ENCODE results near the gene HMX3. TPM values are rescaled to one million over a fixed set of nuclear protein-coding genes. Genes with fewer than 3 reads are reported as not detected.
A peak's percentile ranks its signal among the peaks of the same experiment; 100 is the strongest.

The HMX3 gene
- total RNA-seq, 1 experiment from 2014 or later = 15.2 TPM

GRCh38 chr10:123140983-123141390 is 5.2 kb downstream of the HMX3 start:
- Histone ChIP-seq H3K9me3 (ENCODE audit: control insufficient read depth, insufficient read depth, low read depth, low read length) (no peaks in the 10 kb centered on the region), H3K4me1 (ENCODE audit: control insufficient read depth, insufficient read depth, low read length) (peaks cover 27% of the 10 kb centered on the region), H3K27me3 (ENCODE audit: control insufficient read depth, insufficient read depth, low read length) (no peaks in the 10 kb centered on the region; the same call in 1 of the 2 replicates), H3K27ac (ENCODE audit: low read length) (0 out of 2 replicates have a peak overlapping the region, but pooled peaks have one; percentile 76), H3K4me3 (ENCODE audit: low read depth in 2 of 2, low read length in 2 of 2) (no peak overlapping the region), H3K36me3 (ENCODE audit: control insufficient read depth, insufficient read depth, low read length) (0 out of 2 replicates have a peak, but pooled peaks cover 3% of the 10 kb centered on the region)
- intact Hi-C loops (cut with micrococcal nuclease; ENCODE audit: unreplicated experiment) (no loop called here), in situ Hi-C loops (cut with HindIII; ENCODE audit: low pct_unique_long_range_greater_than_20kb, low sequenced_read_pairs) (no loop called here)
- DNase-seq (ENCODE audit: low read depth, low spot score) = no peak
- no TSS peak for BruUV-seq (replicated peaks)
- TF ChIP-seq SIN3A (IDR thresholded peaks at IDR 0.05; ENCODE audit: borderline replicate concordance, insufficient read depth, low read depth, low read length) (no peak), REST (IDR thresholded peaks at IDR 0.05; ENCODE audit: insufficient read depth in 1 of 2, low read depth in 2 of 2, low read length in 1 of 2) (no peak), POLR2AphosphoS5 (IDR thresholded peaks at IDR 0.05; ENCODE audit: low read depth, low read length) (no peak), TCF7L2 (IDR thresholded peaks at IDR 0.05; ENCODE audit: low read depth, low read length) (no peak), CTCF (IDR thresholded peaks at IDR 0.05) (no peak)
- ChIA-PET POLR2A (interaction anchor here (0.6 kb wide), 1 partner anchor 107 kb away, joined by 4 read pairs; no protein-coding TSS in a partner anchor), CTCF (interaction anchor here (1.2 kb wide), 1 partner anchor 98 kb away, joined by 5 read pairs; no protein-coding TSS in a partner anchor)
- ATAC-seq = no peak

DNA sequence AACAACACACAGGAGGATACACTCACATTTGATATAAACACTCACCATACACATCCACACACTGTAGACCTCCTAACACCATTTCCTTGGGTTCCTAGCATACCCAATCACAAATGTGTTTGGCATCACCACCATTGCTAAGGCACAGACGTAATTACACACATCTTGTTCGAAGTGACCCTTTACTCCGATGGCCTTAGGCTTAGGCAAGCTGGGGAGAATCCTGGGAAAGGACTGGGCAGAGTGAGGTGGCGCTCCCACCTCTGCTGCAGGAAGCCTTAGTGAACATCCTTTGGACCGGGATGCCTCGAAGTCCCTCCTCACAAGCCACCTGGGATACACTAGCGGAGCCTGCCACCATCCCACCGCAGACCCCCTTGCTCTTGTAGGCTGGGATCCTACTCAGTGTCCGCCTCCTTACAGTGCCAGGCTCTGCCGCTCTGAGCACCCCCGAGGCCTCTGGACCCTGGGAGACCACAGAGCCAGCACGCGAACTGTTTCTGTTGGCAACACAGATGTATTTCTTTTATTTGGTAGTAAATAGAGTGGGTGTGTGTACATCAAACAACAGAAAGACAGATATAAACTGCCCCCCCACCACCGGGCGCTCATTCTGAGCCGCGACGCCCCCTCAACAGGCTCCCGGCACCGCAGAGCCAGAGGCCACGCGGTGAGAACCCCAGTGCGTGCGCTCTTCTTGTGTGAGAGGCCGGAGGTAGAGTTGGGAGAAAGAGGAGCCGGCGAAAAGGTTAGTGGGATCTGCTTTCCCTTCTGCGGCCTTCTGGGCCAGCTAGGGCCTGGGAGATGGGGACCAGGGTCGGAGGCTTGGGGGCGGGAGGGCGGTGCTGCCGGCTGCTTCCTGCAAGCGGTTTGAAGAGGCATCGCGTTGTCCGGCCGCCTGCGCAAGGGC is 6.3 kb downstream of the HMX3 start:
- H3K27me3 ChIP-seq (ENCODE audit: control insufficient read depth, insufficient read depth, low read length) = no peaks in the 10 kb centered on the region; the same call in 1 of the 2 replicates
- no peak for TF ChIP-seq SIN3A (IDR thresholded peaks at IDR 0.05; ENCODE audit: borderline replicate concordance, insufficient read depth, low read depth, low read length)
- TF ChIP-seq CTCF (IDR thresholded peaks at IDR 0.05) = no peak
- TF ChIP-seq REST (IDR thresholded peaks at IDR 0.05; ENCODE audit: insufficient read depth in 1 of 2, low read depth in 2 of 2, low read length in 1 of 2) = no peak
- POLR2A ChIA-PET = no interaction called here
- intact Hi-C loops (cut with micrococcal nuclease; ENCODE audit: unreplicated experiment) (no loop called here), in situ Hi-C loops (cut with HindIII; ENCODE audit: low pct_unique_long_range_greater_than_20kb, low sequenced_read_pairs) (no loop called here)
- no peaks in the 10 kb centered on the region for H3K9me3 ChIP-seq (ENCODE audit: control insufficient read depth, insufficient read depth, low read depth, low read length)
- no peak overlapping the region for H3K27ac ChIP-seq (ENCODE audit: low read length)
- no TSS peak for BruUV-seq (replicated peaks)
- H3K36me3 ChIP-seq (ENCODE audit: control insufficient read depth, insufficient read depth, low read length) = 0 out of 2 replicates have a peak, but pooled peaks cover 3% of the 10 kb centered on the region
- DNase-seq (ENCODE audit: low read depth, low spot score) (no peak), ATAC-seq (no peak)
- H3K4me1 ChIP-seq (ENCODE audit: control insufficient read depth, insufficient read depth, low read length) = peaks cover 27% of the 10 kb centered on the region
- CTCF ChIA-PET = interaction anchor here (0.6 to 1.2 kb wide), 2 partner anchors 9 to 99 kb away, joined by 4 to 5 read pairs; no protein-coding TSS in a partner anchor
- H3K4me3 ChIP-seq (ENCODE audit: low read depth in 2 of 2, low read length in 2 of 2) = no peak overlapping the region

All from Panc1 (cell line).